SK-N-SH treated with all-trans-retinoic acid at 6 μM for 48 hours (cell line): ENCODE measurements around the gene RET.

Experiments
- ZFP3 ChIP-seq: fragments of 250-450 bp; sonication (Bioruptor Pico); IDR thresholded peaks from 2 replicates; pipeline ENCODE4 v1.5.0; 2020; ENCODE audit warnings: mild to moderate bottlenecking, moderate library complexity
- ZNF8 ChIP-seq: fragments of 450-650 bp; formaldehyde crosslinking; IDR thresholded peaks from 2 replicates; pipeline ENCODE4 v1.5.0; 2020; ENCODE audit warnings: mild to moderate bottlenecking, moderate library complexity
- TF ChIP-seq, protein P1 (sequence below): fragments of 250-450 bp; sonication (Bioruptor Pico); IDR thresholded peaks from 2 replicates; pipeline ENCODE4 v1.5.1; 2020; ENCODE audit warnings: low read depth, mild to moderate bottlenecking, moderate library complexity
- TF ChIP-seq, protein P2 (sequence below): fragments of 250-450 bp; sonication (Bioruptor Pico); IDR thresholded peaks from 2 replicates; pipeline ENCODE4 v1.5.1; 2021; ENCODE audit warnings: mild to moderate bottlenecking, moderate library complexity

DNA sequence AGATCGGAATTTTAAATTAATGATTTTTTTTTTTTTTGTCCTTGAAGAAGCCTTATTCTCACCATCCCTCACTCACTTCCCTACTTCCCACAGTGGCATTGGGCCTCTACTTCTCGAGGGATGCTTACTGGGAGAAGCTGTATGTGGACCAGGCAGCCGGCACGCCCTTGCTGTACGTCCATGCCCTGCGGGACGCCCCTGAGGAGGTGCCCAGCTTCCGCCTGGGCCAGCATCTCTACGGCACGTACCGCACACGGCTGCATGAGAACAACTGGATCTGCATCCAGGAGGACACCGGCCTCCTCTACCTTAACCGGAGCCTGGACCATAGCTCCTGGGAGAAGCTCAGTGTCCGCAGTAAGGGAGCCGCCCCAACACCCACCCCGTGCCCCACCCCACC lies 23.5 kb downstream of the RET start:
- no peak for TF ChIP-seq ZNF8 (CRISPR knock-in tag)
- TF ChIP-seq, protein P1, sequence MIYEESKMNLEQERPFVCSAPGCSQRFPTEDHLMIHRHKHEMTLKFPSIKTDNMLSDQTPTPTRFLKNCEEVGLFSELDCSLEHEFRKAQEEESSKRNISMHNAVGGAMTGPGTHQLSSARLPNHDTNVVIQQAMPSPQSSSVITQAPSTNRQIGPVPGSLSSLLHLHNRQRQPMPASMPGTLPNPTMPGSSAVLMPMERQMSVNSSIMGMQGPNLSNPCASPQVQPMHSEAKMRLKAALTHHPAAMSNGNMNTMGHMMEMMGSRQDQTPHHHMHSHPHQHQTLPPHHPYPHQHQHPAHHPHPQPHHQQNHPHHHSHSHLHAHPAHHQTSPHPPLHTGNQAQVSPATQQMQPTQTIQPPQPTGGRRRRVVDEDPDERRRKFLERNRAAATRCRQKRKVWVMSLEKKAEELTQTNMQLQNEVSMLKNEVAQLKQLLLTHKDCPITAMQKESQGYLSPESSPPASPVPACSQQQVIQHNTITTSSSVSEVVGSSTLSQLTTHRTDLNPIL (CRISPR knock-in tag): no peak
- TF ChIP-seq, protein P2, sequence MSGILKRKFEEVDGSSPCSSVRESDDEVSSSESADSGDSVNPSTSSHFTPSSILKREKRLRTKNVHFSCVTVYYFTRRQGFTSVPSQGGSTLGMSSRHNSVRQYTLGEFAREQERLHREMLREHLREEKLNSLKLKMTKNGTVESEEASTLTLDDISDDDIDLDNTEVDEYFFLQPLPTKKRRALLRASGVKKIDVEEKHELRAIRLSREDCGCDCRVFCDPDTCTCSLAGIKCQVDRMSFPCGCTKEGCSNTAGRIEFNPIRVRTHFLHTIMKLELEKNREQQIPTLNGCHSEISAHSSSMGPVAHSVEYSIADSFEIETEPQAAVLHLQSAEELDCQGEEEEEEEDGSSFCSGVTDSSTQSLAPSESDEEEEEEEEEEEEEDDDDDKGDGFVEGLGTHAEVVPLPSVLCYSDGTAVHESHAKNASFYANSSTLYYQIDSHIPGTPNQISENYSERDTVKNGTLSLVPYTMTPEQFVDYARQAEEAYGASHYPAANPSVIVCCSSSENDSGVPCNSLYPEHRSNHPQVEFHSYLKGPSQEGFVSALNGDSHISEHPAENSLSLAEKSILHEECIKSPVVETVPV (CRISPR knock-in tag): no peak
- TF ChIP-seq ZFP3 (CRISPR knock-in tag): no peak
